ENCODE measurements around the gene PYGM.
"Not testable (repeated sequence)": the region's sequence is repeated elsewhere in the genome, so short reads cannot be mapped to it uniquely, and the experiment has no call there.

The PYGM gene

DNA sequence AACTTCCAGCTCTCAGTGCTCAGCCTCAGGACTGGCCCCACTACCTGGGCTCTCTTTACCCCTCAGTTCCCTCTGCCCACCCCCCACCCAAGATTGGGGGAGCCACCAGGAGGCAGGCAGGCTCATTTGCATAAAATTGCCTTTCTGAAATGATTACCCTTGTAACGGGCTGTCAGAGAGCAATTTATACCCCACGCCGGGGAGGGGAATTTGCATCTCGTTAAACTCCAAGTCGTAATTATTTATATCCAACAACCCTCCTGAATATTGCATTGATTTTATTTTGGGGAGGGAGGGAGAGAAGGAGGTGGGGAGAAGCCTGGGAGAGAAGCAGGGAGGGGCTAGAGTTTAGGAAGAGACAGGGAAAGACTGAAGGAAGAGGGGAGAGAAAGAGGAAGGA lies 45.1 kb downstream of the PYGM start:
- DNase-seq: no peak

DNA sequence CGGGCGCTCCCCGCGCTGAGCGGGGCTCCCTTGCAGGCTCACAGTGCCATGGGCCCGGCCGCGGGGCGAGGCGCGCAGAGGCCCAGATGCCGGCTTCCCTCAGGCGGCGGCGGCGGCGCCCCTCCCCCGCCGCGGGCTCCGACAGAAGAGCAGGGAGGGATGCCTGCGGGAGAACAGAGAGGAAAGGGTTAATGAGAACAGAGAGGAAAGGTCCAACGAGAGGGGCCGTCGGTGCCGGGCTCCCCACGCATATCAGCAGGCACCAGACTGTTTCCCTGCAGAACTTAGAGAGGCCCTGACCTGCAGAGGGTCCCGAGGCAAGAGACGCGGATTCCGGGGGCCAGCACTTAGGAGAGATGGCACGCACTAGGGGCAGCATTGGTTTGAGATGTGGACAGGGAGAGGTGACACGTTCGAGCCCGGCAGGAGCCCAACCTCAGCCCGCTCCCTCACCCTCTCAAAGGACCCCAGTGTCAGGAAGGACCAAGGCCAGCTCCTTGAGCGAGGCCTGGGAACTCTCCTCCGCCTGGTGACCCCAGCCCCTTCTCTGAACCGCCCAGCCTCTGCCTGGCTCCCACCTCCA lies 45.9 kb downstream of the PYGM start:
- no peak for DNase-seq

DNA sequence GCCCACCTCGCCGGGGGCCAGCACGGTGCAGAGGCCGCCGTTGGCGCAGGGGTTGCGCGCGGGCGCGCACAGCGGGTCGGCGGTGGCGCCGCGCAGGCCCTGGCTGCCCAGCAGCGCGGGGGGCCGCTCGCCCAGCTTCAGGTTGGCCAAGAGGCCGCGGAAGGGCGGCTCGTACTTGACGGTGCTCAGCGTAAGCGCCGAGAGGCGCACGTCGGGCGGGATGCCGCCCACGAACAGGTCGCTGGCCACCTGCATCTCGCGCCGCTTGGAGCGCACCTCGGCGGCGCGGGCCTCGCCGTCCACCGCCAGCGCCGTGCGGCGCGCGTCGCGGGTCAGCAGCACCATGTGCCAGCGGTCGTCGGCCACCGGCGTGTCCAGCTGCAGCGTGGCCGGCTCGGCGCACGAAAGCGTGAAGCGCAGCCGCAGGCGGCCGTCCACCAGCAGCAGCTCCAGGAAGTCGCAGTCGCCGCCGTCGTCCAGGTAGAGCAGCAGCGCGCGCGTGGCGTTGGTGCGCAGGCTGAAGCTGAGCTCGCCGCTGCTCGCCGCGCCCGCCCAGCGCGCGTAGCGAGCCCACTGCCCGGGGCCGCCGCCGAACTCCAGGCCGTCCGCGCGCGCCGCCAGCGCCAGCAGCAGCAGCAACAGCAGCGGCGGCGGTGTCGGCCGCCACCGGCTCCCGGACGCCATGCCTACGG lies 46.6 kb downstream of the PYGM start:
- DNase-seq: peak in 1 of 2 donors; percentile 34

DNA sequence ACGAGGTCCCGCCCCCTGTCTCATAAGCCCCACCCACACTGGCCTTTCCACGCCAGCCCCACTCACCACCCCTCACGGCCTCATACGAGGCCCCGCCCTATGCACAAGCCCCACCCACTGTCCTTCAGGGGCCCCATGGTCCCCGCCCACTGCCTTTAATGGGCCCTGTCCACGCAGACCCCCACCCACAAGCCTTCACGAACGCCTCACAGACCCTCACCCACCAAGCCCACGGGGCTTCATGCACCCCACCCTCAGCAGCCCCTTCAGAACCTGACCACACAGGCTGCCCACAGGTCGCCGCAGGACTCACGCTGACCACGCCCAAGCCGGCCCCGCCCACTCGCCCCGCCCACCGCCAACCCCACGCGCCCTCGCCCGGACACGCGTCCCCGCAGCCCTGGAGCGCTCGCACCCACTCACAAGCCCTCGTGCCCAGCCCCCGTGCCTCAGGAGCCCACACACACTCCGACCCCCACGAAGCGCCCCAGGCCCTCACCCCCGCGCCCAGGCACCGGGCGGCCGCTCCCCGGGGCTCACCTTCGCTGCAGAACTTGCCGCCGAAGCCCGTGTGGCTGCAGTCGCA lies 47.3 kb downstream of the PYGM start:
- peak in 1 of 2 donors; percentile 30 for DNase-seq

DNA sequence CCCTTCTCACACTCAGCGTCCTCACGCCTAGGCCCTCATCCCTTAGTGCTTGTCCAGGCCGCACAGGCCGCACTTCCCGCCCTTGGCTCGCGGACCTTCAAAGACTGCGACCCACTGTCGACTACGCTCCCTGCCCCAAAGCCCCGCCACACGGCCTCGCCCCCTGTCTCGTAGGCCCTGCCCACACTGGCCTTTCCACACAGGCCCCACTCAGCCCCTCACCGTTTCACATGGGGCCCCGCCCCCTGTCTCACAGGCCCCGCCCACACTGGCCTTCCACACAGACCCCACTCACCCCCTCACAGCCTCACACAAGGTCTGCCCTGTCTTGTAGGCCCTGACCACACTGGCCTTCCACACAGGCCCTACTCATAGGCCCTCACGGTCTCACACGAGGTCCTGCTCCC lies 47.8 kb downstream of the PYGM start:
- no peak for DNase-seq

DNA sequence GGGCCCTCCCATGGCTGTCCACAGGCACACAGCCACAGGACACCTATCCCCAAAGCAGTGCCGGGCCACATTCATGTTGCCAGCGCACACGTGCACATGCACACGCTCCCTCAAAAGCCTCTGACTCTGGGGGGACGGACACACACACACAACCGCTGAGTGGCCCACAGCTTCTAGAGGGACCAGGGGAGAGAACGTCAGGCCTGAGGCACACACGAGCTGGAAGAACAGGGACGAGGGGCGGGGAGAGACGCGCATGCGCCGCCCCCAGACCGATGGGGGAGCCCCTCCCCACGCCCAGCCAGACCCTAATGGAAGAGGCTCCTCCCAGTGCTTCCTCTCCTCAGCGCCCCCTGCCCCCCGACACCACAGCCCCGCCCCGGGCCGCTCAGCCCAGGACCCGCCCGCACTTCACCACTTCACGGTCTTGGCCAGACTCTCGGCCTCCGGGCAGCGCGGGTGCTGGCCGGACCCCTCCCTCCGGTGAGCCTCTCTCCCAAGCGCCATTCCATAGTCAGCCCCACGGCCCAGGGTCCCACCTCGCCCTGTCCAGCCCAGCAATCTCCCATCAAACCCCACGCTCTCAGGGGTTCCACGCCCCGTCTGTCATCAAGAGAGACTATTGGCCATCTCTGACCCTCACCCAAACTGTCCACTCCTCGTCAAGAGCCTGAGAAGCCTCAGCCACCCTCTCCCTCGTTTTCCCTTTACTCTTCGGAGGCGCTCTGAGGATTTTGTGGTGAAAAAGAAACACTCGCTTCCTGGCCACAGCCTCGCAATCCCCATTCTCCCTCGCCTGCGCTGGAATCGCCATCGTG lies 48.4 kb downstream of the PYGM start:
- DNase-seq: no peak

DNA sequence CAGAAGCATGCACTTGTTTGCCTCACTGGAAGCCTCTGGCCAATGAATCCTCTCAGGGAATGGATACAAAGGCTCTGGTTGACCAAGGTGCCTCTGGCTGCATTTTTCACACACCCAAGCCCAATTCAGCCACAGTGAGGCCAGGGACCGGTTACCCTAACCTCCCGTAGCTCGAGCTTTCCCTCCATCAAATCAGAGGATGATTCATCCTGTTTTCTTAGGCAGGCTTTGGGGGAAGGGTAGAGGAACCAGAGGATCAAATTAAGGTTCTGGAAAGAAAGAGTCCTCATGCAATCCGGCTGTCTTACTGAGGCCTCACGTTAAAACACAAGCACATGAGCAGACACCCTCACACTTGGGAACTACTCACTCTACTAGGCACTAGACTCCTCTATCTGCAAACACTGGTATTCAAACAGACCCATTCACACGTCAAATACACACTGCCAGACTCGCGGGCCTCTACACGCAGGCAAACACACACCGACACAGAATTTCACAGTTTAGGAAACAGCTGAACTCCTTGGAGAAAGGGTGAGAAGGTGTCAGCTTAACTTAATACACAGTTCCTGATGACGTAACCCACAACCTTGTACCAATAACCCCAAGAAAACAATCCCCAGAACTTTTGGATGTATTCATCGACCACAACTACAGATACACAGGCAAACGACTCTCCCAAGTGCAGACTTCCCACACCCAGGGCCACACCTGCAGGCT lies 49.2 kb downstream of the PYGM start:
- DNase-seq: no peak

DNA sequence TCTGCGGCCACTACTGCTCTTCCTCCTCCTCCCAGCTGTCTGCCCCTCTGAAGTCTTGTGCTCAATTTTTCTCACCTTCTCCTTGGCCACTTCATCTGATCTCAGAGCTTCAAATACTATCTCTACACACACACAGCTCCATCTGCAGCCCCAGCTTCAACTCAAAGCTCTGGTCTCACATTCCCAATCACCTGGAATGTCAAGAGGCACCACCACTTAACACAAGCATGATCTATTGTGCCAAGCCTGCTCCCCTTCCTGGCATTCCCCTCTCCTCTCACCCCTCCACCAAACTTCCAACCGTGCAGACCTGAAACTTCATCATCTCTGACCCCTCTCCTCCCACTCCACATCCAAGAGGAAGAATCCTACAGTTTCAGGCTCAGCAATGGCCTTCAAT lies 54.3 kb downstream of the PYGM start:
- no peak for DNase-seq

DNA sequence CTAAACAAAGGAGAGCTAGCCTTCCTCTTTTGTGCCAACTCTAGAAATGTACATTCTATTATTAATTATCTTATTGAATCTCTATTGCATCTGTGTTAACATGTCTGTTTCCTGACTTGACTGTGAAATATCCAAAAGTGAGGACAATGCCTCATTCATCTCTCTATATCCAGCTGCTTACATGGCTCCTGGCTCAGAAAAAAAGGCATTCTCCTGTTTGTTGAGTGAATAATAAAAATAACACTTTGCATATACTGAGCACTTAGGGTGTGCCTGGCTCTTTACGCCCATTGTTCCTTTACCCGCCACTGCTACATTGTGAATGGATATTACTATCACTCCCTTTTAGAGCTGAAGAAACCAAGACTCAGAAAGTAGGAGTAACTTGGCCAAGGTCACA lies 56.7 kb downstream of the PYGM start:
- DNase-seq: no peak

DNA sequence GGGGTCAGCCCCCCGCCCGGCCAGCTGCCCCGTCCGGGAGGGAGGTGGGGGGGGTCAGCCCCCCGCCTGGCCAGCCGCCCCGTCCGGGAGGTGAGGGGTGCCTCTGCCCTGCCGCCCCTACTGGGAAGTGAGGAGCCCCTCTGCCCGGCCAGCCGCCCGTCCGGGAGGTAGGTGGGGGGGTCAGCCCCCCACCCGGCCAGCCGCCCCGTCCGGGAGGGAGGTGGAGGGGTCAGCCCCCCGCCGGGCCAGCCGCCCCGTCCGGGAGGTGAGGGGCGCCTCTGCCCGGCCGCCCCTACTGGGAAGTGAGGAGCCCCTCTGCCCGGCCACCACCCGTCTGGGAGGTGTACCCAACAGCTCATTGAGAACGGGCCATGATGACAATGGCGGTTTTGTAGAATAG lies 57.8 kb downstream of the PYGM start:
- DNase-seq: not testable (repeated sequence)

DNA sequence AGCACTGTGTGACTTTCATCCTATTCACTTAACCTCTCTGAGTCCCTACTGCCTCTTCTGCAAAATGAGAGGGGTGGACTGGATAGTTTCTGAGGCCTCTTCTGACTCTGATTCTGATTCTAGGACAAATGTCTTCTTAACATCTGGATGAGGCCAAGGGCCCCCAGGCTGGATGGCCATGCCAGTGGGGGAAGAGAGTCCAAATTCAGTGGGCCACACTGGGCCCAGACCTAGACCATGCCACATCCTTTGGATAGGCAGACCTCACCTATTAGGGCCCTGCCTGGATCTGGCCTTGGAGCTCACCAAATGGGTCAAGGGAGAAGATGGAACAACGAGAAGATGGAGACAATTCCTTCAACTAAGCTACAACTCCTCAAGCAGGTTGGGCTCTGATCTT lies 61.3 kb downstream of the PYGM start:
- no peak for DNase-seq

DNA sequence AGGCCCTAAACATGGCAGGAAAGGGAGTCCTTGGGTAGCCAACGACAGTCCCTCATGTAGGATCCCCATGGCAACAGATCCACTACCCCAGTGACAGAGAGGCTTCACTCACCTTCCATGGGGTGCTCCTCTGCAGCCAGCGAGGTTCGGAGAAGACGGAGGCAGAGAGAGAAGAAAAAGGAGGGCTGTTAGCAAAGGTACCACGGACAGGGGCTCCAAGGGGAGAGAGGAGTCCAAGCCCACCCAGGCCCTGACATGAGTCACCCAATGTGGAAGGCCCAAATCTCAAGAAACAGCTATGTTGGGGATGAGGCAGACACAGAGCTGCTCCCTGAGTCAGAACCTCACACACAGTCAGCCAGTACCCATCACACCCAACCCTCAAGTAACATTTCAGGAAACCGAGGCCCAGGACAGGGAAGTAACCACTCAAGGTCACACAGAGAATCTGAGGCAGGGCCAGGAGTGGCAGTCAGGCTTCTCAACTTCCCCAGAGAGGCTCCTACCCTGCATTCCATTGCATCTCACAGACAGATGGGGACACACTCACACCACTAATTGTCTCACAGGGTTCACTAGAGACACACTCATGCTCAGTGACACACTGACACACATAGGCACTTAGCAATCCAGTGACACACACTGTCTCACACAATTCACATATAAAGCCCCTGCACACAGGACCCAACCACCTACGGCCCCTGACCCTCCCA lies 62.0 kb downstream of the PYGM start:
- DNase-seq: no peak
